ENCODE results near the gene NLRC3.

NLRC3 gene

GRCh38 chr16:3578610-3579551 is 1.7 kb upstream of the NLRC3 start:
- DNase-seq = no peak

DNA sequence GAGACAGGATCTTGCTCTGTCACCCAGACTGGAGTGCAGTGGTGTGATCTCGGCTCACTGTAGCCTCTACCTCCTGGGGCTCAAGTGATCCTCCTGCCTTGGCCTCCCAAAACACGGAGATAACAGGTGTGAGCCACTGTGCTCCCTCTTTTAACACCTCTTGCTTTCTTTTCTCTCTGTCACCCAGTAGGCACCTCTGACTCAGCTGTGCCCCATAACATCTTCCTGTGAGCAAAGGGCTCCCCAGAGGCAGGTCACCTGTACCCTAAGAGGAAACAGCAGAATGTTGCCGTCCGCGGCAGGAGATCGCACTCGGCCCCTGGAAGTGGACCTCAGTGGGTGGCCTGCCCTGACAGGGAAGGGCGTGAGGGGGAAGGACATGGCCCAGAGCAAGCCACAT is 918 bp upstream of the NLRC3 start:
- no peak for DNase-seq

GRCh38 chr16:3576211-3576610 is 992 bp downstream of the NLRC3 start:
- no peak for DNase-seq

DNA sequence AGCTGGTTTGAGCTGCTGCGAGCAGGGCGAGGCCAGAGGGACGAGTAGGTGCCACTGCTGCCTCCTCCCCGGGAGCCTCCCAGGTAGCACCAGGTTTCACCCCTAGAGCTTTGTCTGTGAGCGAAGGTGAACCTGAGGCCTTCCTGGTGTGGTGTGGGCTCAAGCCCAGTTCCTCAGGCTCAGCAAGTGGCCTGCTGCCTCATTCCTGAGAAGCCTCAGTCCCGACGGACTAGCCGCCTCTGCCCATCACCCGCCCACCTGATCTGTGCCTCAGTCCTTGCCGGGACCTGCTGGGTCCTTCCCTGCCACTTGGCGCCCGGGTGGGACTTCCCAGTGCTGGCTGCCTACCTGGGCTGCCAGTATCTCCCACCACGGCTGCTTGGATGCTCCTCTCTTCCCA is 1.7 kb downstream of the NLRC3 start:
- no peak for DNase-seq

- DNase-seq = no peak
Observed at GRCh38 chr16:3574195-3574594, 3.0 kb downstream of the NLRC3 start.

DNA sequence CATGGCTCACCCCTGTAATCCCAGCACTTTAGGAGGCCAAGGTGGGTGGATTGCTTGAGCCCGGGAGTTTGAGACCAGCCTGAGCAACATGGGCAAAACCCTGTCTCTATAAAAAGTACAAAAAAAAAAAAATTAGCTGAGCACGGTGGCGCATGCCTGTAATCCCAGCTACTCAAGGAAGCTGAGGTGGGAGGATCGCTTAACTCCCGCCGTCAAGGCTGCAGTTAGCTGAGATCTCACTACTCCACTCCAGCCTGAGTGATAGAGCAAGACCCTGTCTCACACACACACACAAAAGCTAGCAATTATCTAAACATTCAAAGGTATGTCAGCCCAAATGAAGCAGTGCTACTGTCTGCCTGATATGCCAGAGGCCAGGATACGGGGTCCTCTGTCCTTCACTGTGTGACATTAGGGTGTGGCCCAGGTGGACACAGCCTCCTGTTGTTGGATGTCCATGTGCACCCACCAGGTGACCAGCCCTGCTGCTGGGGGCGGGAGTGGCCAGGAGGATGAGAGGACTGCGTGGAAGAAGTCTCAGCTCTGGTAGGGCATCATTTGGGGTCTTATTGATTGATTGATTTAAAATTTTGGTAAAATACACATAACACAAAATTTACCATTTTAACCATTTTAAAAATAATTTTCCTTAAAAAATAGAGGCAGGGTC is 3.9 kb downstream of the NLRC3 start:
- DNase-seq = peak in 1 of 2 donors; percentile 31

GRCh38 chr16:3570420-3571062 is 6.7 kb downstream of the NLRC3 start:
- DNase-seq = no peak

DNA sequence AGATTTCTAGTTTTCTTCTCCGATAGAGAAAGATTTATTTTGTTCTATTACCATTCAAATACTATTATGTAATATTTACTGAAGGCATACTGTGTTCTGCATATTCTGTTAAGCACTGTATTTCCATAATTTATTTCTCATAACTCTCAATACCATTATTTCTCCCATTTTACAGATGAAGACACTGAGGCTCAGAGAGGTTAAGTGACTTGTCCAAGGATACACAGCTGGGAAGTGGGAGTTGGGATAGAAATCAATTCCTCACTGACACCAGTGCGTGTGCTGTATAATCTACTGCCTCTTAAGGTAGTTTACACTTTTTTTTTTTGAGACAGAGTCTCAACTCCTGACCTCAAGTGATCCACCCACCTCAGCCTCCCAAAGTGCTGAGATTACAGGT is 7.4 kb downstream of the NLRC3 start:
- no peak for DNase-seq

GRCh38 chr16:3566990-3567389 is 10.2 kb downstream of the NLRC3 start:
- no peak for DNase-seq

GRCh38 chr16:3564889-3565141 is 12.4 kb downstream of the NLRC3 start:
- no peak for DNase-seq

- no peak for DNase-seq
Observed at GRCh38 chr16:3564130-3564888, 12.9 kb downstream of the NLRC3 start.

- DNase-seq = no peak
Observed at GRCh38 chr16:3562914-3563480, 14.2 kb downstream of the NLRC3 start.

DNA sequence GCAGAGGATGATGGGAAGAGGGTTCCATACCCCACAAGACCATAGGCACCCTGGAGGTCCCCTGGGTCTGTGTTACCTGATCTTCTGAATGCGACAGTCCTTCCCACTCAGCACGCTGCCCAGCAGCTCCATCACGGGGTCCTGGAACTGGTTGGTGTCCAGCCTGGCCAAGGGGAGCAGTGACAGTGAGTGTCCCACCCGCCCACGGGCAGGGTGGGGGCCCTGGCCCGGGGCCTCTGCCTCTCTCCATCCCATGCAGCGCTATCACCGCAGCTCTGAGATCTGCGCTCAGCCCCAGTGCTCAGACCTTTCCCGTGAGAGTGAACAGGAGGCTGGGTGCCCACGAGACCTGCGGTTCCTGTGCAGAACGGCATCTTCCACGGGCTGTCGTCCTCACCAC is 15.6 kb downstream of the NLRC3 start:
- DNase-seq = no peak

DNA sequence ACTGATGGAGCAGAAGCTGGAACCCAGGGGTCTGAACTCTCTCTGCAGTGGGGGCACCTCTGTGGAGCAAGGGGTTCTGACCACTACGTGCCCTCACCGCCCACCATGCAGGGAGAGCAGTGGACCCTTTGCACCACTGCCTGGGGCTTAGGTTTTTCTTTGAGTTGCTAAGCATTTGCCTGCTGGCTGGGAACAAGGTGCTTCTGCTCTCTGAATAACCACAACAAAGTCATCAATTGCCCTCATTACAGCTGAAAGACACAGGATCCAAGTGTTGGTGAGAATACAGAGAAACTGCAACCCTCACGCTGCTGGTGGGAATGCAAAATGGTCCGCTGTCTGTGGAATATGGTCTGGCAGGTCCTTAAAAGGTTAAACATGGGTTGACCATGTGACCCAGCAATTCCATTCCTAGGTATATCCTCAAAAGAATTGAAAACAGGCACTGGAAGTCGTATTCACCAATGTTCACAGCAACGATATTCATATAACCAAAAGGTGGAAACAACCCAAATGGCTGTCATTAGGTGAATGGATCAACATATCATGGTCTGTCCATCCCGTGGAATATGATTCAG is 22.8 kb downstream of the NLRC3 start:
- no peak for DNase-seq

GRCh38 chr16:3553138-3553923 is 23.9 kb downstream of the NLRC3 start:
- DNase-seq = no peak

DNA sequence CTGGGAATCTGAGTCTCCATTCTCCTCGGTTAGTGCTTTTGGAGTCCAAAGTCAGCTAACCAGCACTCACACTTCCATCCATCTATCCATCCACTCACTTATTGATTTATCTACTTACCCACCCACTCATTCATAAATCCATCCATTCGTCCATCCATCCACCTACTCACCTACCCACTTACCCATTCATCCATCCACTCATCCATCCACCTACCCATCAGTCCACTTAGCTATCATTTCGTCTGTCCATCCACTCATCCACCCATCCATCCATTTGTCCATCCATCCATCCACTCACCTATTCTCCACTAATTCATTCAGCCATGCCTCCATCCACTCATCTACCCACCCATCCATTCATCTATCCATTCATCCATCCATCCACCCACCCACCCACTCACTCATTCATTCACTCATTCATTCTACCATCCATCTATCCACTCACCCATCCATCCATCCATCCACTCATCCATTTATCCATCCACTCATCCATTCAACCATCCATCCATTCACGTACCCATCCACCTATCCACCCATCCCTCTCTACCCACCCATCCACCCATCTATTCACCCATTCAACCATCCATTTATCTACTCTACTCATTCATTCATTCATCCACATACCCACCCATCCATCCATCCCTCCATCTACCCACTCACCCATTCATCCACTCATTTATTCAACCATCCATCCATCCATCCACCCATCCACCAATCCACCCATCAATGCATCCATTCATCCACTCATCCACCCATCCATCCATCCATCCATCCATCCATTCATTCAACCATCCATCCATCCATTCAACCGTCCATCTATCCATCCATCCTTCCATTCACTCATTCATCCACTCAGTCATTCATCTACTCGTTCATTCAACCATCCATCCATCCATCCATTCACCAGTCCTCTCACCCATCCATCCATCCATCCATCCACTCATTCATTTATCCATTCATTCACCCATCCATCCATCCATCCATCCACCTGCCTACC is 26.1 kb downstream of the NLRC3 start:
- no peak for DNase-seq

DNA sequence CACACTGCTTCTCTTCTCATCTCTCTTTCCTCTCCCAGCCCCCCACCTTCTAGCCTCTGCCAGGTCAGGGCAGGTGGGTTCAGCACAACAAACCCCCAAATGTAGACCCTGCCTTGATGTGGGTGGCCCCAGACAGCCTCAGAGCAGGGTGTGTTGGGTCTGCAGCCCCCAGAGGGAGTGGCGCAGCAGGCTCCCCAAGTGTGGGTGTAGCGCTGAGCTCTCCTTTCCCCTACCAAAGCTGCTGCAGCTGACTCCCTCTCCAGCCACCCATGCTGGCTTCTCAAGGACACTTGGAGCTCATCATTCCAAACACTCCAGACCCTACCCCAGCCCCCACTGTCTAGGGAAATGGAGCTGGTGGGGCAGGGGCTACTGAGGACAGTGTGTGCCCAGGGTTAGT is 27.3 kb downstream of the NLRC3 start:
- DNase-seq = no peak

DNA sequence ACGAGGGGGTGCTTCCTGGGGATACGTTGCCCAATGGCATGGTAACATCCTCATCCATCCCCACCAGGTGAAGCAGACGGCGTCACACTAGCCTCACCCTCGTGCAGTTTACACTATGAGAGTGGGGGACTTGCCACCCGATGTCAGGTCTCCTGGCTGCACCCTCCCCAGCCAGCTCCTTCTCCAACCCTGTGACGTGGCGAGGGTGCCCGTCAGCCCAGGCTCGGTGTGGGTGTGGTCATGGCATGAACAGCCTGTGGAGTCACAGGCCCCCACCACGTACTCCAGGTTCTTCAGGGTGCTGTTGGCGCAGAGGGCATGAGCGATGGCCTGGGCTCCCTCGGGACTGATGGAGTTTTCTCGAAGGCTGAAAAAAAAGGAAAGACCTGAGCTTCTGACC is 28.3 kb downstream of the NLRC3 start:
- DNase-seq = no peak

DNA sequence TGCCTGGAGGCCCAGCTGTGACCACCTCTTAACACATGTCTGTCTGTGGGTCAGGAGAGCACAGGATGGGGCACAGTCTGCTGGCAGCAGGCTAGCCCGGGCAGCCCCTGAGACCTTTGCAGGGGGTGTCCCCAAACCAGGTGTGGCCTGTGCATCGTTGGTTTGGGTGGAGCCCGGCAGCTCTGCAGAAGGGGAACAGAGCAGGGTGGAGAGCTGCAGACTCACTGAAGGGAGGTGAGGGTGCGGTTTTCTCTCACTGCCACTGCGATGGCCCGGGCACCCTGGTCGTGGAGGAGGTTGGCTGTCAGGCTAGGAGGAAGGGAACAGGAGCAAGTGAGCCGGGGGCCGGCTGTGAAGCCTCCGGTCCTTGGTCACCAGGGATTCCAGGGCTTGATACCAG is 28.8 kb downstream of the NLRC3 start:
- no peak for DNase-seq

- DNase-seq = peak; percentile 26 to 28
Observed at GRCh38 chr16:3546986-3547682, 30.1 kb downstream of the NLRC3 start.

Measured in inflammatory macrophage treated with lipopolysaccharide for 1 hour (primary cell).